NCI-H82 treated with DMSO at 0.1 percent for 48 hours (cell line): Measurements from ENCODE around the gene WAPL.

Source experiments
- DNase-seq: peaks from one replicate; lab custom pipeline; 2025; ENCODE audit not compliant: unreplicated experiment; lab: John Stamatoyannopoulos, UW

WAPL gene

DNA sequence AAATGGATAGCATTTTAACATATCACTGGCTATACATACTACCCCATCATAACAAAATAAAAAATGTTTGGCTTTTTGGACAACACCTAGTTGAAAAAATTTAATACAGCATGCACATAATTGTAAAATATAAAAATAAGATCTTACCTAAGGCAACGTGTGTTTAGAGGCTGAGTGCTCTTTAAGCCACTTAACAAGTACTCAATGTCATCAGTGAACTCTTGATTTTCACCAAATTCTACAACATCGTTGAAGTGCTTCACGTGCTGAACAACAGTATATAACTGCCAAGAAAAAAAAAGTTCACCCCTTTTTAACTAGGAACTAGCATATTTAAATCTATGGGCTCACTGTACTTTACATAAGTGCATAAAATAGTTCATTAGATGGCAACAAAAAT lies 49.5 kb downstream of the WAPL start:
- DNase-seq = no peak

GRCh38 chr10:86461963-86462804 lies 59.4 kb downstream of the WAPL start:
- DNase-seq = no peak

DNA sequence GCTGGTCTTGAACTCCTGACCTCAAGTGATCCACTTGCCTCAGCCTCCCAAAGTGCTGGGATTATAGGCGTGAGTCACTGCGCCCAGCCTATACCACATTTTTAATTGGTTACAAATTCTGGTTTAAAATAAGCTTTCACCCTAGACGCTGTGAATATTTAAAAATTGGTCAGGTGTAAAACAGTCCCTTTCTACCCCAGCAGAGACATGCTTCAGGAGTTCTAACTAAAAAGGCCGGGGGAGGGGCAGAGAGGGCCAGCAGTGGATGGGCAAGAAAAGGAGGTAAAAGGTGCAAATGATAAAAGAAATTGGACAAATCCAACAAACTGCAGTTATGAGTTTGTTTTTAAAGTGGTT lies 70.0 kb downstream of the WAPL start:
- DNase-seq = no peak

- DNase-seq = no peak
Observed at GRCh38 chr10:86450806-86451603, 70.6 kb downstream of the WAPL start.

DNA sequence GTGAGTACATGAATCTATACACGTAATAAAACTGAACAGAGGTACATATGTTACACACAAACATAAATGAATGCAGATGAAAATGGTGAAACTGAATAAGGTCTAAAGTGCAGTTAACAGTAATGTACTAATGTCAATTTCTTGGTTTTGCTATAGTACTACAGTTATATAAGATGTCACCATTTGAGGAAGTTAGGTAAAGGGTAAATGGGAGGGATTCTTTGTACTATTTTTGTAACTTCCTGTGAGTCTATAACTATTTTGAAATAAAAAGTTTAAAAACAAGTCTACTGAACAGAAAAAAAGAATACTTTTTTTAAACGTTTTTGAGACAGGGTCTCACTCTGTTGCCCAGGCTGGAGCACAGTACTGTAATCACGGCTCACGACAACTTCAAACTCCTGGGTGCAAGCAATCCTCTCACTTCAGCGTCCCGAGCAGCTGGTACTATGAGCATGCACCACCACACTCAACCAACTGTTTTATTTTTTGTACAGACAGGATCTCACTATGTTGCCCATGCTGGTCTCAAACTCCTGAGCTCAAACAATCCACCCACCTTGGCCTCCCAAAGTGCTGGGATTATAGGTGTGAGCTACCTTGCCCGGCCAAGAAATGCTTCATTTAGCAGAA lies 71.5 kb downstream of the WAPL start:
- no peak for DNase-seq

GRCh38 chr10:86447432-86447831 lies 74.2 kb downstream of the WAPL start:
- DNase-seq = no peak

- DNase-seq = no peak
Observed at GRCh38 chr10:86446987-86447386, 74.6 kb downstream of the WAPL start.

DNA sequence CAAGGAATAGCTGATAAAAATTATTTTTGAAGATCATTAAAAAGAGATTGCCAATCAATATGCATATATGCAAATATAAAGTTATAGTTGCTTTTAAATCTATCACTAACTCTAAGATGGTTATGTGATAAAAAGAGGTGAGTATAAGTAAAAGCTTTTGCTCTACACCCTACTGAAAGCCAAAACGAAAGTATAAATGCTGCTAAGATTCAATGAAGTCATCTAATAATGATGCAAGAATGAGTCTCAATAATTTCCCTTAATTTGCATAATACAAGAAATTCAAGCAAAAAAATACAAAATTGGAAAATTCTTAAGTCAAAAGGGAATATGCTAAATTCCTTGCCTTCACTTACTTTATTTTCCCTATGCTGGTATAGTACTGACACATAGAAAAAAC lies 75.2 kb downstream of the WAPL start:
- no peak for DNase-seq

- no peak for DNase-seq
Observed at GRCh38 chr10:86443936-86444335, 77.7 kb downstream of the WAPL start.

- no peak for DNase-seq
Observed at GRCh38 chr10:86443069-86443468, 78.5 kb downstream of the WAPL start.

- peak; percentile 8 for DNase-seq
Observed at GRCh38 chr10:86440874-86441843, 80.4 kb downstream of the WAPL start.

- no peak for DNase-seq
Observed at GRCh38 chr10:86439544-86439943, 82.0 kb downstream of the WAPL start.

GRCh38 chr10:86438091-86438749 lies 83.4 kb downstream of the WAPL start:
- DNase-seq = no peak

DNA sequence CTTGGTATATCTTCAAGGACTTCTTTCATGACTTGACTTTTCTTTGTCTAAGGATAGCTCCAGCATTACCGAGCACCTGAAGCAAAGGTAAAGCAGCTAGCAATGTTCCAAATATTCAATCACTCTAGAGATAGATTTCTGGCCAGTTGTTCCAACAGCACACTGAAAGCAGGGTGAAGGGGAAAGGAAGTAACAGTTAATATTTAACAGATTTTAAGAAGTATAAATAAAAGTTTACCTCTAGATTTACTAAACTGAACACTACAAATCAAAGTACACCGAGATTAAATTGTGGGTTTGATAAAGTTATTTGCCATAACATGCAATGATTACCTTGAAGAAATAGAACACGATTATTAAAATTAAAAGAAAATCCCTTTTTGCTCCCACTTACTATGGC lies 84.1 kb downstream of the WAPL start:
- DNase-seq = no peak

DNA sequence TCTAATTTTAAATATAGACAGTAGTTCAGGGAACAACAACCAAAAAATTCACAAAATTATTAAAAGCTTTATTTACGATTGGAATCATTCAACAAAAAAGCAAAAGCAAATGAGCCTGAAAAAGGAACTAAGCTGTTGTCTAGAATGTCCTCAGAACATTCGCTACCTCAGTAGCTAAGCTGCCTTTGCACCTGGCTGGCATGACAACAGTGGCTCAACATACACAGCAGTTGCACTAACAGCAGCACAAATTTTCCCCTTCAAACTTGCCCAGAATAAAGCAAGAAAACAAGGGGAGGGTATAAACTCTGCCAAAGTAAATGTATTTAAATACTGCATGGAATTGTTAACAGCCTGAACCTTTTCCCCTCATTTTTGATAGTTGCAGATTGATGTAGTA lies 84.6 kb downstream of the WAPL start:
- no peak for DNase-seq

DNA sequence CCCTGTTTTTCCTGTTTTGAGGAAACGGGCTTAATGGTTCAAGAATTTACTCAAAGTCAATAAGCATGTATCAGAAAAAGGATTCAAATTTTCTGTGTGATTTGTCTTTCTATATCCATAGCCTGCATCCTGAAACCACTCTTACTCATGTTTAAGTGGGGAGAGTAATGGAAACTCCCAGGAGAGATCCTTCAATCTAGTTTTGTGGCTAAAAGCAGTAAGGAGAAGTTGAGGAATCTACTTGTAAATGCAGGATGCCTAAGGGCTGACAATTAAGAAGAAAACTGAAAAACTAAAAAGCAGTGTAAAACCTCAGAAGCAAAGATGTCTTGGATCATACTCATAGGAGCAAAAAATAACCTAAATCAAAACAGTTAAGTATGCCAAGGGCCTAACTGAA lies 86.9 kb downstream of the WAPL start:
- no peak for DNase-seq

- DNase-seq = no peak
Observed at GRCh38 chr10:86423739-86424138, 97.9 kb downstream of the WAPL start.

DNA sequence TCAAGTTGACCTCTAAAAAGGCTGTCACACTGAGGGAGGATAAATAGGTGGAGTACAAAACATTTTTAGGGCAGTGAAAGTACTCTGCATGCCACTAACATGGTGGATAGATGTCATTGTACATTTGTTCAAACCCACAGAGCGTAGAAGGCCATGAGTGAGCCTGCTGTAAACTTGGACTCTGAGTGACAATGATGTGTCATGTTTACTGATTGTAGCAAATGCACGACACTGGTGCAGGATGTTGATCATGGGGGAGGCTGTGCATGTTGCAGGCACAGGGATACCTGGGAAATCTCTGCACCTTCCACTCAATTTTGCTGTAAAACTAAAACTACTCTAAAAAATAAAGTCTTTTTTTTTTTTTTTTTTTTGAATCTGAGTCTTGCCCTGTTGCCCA lies 102.5 kb downstream of the WAPL start:
- DNase-seq = no peak

DNA sequence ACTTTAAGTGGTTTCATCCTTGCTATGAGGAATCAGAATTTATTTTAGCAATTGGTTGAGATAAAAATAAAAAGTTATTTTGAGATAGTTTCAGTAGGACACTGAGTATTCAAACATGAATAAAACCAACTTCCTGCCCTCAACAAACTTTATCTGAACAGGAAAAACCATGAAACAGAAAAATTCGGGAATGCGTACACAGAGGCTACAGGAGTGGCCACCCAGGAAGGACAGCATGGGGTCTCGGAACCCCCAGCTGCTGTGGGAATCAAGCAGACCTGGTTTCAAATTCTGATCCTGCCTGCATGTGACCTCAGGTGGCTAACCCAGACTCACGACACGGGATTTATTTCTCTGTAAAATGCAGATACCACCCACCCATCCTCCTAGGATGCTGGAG lies 106.0 kb downstream of the WAPL start:
- DNase-seq = no peak

DNA sequence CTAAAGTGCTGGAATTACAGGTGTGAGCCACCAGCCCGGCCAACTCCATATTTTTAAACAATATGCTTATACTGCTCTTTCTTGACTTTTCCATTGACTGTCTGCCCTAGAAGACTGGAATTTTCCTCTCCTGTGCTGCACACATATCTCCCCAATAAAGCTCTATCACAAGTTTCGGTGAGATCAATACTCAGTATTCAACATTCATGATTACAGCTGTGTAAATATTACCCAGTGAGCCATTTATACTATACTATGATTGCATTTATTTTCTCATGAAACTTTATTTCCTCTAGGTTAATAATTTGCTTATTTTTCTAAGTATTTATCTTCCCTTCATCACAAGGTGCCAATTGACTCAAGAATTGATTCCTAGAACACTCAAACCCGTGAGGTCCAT lies 106.5 kb downstream of the WAPL start:
- no peak for DNase-seq
